Skeletal muscle cell (primary cell): Measurements from ENCODE around the gene TECTB.

ENCODE experiments used
- DNase-seq: peaks from one replicate; pipeline ENCODE4 v3.0.0-alpha.2; 2010; ENCODE audit warnings: low read depth
- H3K4me3 ChIP-seq: 2 replicates; pipeline ENCODE4 v1.5.1; 2011; ENCODE audit warnings: low read depth, mild to moderate bottlenecking, control low read depth, low read length, moderate library complexity

The TECTB gene

GRCh38 chr10:112269266-112269665 lies 13.9 kb upstream of the TECTB start:
- DNase-seq, result no peak
- H3K4me3 ChIP-seq, result no peak overlapping the region

- peak; percentile 45 for DNase-seq
- no peak overlapping the region for H3K4me3 ChIP-seq
Observed at GRCh38 chr10:112271982-112272381, 11.2 kb upstream of the TECTB start.

GRCh38 chr10:112274831-112275230 lies 8.4 kb upstream of the TECTB start:
- no peak overlapping the region for H3K4me3 ChIP-seq
- no peak for DNase-seq

- DNase-seq, result no peak
- no peak overlapping the region for H3K4me3 ChIP-seq
Observed at GRCh38 chr10:112275512-112276245, 7.5 kb upstream of the TECTB start.

- DNase-seq, result no peak
Observed at GRCh38 chr10:112278871-112279270, 4.3 kb upstream of the TECTB start.

GRCh38 chr10:112279433-112279832 lies 3.8 kb upstream of the TECTB start:
- no peak for DNase-seq
- H3K4me3 ChIP-seq, result no peak overlapping the region

More at GRCh38 chr10:112278871-112279270, 4.3 kb upstream of the TECTB start:
- H3K4me3 ChIP-seq, result no peak overlapping the region

- H3K4me3 ChIP-seq, result no peak overlapping the region
- no peak for DNase-seq
Observed at GRCh38 chr10:112280205-112280921, 2.8 kb upstream of the TECTB start.

GRCh38 chr10:112282086-112282485 lies 1.1 kb upstream of the TECTB start:
- H3K4me3 ChIP-seq, result no peak overlapping the region
- DNase-seq, result no peak

GRCh38 chr10:112286837-112287818 lies 3.9 kb downstream of the TECTB start:
- no peak for DNase-seq
- H3K4me3 ChIP-seq, result no peak overlapping the region

- H3K4me3 ChIP-seq, result no peak overlapping the region
- DNase-seq, result no peak
Observed at GRCh38 chr10:112287844-112288243, 4.6 kb downstream of the TECTB start.

- no peak overlapping the region for H3K4me3 ChIP-seq
- no peak for DNase-seq
Observed at GRCh38 chr10:112288486-112288885, 5.3 kb downstream of the TECTB start.

- no peak overlapping the region for H3K4me3 ChIP-seq
- no peak for DNase-seq
Observed at GRCh38 chr10:112289373-112290053, 6.3 kb downstream of the TECTB start.

GRCh38 chr10:112290054-112290373 lies 6.8 kb downstream of the TECTB start:
- no peak for DNase-seq
- no peak overlapping the region for H3K4me3 ChIP-seq

GRCh38 chr10:112294169-112294568 lies 11.0 kb downstream of the TECTB start:
- no peak for DNase-seq
- H3K4me3 ChIP-seq, result no peak overlapping the region

GRCh38 chr10:112295853-112296830 lies 12.9 kb downstream of the TECTB start:
- DNase-seq, result no peak

GRCh38 chr10:112296908-112297331 lies 13.7 kb downstream of the TECTB start:
- no peak overlapping the region for H3K4me3 ChIP-seq
- DNase-seq, result no peak

More at GRCh38 chr10:112295853-112296830, 12.9 kb downstream of the TECTB start:
- H3K4me3 ChIP-seq, result no peak overlapping the region

GRCh38 chr10:112298581-112298980 lies 15.4 kb downstream of the TECTB start:
- no peak overlapping the region for H3K4me3 ChIP-seq

GRCh38 chr10:112299456-112299855 lies 16.3 kb downstream of the TECTB start:
- no peak overlapping the region for H3K4me3 ChIP-seq
- no peak for DNase-seq

More at GRCh38 chr10:112298581-112298980, 15.4 kb downstream of the TECTB start:
- DNase-seq, result no peak
